Measurements from ENCODE around the gene UBE2H.

The UBE2H gene

DNA sequence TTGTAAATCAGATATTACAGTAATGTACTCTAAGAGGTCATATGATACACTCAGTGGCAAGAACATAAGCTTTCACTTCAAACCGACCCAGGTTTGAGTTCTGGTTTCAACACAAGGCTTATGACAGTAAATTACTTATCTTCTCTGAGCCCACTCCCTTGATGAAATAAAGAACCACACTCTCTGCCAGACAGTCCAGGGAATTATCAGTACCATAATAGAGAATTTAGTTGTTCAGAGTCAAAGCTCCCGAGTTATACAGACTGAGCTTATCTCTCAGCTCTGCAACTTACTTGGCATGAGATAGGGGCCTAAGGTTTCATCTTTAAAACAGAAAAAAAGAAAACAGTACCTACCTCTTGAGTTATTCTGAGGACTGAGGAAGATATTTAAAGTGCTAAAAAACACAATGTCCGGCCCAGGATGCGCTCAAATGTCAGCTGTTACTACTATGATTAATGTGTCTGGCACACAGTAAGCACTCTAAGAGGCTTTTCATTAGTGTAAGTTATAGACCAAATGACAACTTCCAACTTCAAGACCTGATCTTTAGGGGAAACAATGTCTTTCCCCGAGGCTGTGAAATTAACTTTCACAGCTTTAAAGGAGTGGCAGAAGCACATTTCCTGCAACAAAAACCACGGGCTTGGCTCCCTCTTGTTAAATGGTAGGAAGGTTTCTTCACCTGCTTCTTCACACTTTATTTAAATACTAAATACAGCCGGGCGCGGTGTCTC, 38.1 kb downstream of the UBE2H start:
- in situ Hi-C loops (cut with MboI; ENCODE audit: low pct_unique_long_range_greater_than_20kb, low sequenced_read_pairs, unreplicated experiment), result no loop called here
- DNase-seq (ENCODE audit: low spot score), result no peak
- TF ChIP-seq, protein P1, sequence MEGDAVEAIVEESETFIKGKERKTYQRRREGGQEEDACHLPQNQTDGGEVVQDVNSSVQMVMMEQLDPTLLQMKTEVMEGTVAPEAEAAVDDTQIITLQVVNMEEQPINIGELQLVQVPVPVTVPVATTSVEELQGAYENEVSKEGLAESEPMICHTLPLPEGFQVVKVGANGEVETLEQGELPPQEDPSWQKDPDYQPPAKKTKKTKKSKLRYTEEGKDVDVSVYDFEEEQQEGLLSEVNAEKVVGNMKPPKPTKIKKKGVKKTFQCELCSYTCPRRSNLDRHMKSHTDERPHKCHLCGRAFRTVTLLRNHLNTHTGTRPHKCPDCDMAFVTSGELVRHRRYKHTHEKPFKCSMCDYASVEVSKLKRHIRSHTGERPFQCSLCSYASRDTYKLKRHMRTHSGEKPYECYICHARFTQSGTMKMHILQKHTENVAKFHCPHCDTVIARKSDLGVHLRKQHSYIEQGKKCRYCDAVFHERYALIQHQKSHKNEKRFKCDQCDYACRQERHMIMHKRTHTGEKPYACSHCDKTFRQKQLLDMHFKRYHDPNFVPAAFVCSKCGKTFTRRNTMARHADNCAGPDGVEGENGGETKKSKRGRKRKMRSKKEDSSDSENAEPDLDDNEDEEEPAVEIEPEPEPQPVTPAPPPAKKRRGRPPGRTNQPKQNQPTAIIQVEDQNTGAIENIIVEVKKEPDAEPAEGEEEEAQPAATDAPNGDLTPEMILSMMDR (IDR thresholded peaks at IDR 0.05; ENCODE audit: extremely low read depth, insufficient read depth, missing control alignments), result no peak

DNA sequence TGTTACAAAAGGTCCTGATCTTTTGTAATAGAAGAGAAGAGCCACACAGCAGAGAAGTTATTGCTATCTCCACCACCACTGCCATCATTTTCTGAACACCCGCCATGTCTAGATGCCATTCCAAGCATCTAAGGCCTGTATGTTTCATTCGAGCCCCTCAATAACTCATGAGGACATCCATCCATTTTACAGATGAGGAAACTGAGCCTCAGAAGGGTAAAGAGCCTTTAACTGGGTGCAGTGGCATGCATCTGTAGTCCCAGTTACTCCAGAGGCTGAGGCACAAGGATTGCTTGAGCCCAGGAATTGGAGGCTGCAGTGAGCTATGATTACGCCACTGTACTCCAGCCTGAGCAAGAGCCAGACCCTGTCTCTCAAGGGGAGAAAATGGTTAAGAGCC, 39.3 kb downstream of the UBE2H start:
- in situ Hi-C loops (cut with MboI; ENCODE audit: low pct_unique_long_range_greater_than_20kb, low sequenced_read_pairs, unreplicated experiment), result no loop called here
- TF ChIP-seq, protein P1 (IDR thresholded peaks at IDR 0.05; ENCODE audit: extremely low read depth, insufficient read depth, missing control alignments), result no peak
- DNase-seq (ENCODE audit: low spot score), result no peak

DNA sequence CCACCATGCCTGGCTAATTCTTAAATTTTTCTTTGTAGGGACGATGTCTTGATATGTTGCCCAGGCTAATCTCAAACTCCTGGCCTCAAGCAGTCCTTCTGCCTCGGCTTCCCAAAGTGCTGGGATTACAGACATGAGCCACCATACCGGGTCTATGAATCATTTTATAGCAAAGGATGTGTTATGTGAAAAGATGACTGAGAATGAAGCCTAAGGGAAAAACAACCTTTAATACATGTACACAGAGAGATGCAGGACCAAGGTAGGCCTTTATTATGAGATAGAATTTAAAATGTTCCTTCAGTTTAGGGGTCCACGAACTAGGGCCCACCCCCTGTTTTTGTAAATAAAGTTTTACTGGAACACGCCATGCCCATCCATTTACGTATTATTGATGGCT, 41.0 kb downstream of the UBE2H start:
- in situ Hi-C loops (cut with MboI; ENCODE audit: low pct_unique_long_range_greater_than_20kb, low sequenced_read_pairs, unreplicated experiment), result no loop called here
- TF ChIP-seq, protein P1 (IDR thresholded peaks at IDR 0.05; ENCODE audit: extremely low read depth, insufficient read depth, missing control alignments), result no peak
- DNase-seq (ENCODE audit: low spot score), result no peak

DNA sequence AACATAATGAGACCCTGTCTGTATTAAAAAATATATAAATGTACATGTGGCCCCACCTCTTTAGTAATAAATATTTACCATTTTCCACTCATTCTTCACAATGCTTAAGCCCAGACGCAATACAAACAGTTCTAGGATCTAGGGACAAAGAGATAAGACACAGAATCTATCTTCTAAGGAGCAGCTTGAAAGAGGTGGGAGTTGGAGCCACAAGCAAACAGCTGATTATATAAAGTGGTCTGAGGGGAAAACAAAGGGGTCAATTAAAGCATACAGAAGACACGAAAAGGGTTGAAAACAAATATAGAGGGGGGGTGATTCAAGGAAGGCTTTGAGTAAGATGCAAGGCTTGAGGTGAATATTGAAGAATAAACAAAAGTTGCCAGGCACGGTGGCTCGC, 43.1 kb downstream of the UBE2H start:
- in situ Hi-C loops (cut with MboI; ENCODE audit: low pct_unique_long_range_greater_than_20kb, low sequenced_read_pairs, unreplicated experiment), result no loop called here
- TF ChIP-seq, protein P1 (IDR thresholded peaks at IDR 0.05; ENCODE audit: extremely low read depth, insufficient read depth, missing control alignments), result no peak
- DNase-seq (ENCODE audit: low spot score), result no peak

DNA sequence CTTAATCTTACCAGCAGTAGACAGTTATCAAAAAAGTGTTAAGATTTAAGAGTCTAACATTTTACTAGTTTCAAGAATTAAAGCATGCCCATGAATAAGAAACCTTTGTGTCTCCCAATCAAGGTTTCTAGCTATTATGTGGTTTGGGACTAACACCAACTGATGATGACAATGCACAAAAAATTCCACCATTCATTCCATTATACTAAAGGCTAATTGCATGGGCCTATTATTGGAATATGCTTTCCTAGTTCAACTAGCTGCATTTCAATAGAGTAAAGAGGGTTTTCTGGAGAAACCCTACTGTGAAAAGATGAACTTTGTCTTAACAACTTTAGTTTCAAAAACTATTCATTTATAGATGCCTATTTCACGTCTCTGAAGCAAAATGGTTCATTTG, 44.6 kb downstream of the UBE2H start:
- in situ Hi-C loops (cut with MboI; ENCODE audit: low pct_unique_long_range_greater_than_20kb, low sequenced_read_pairs, unreplicated experiment), result no loop called here
- TF ChIP-seq, protein P1 (IDR thresholded peaks at IDR 0.05; ENCODE audit: extremely low read depth, insufficient read depth, missing control alignments), result no peak

DNA sequence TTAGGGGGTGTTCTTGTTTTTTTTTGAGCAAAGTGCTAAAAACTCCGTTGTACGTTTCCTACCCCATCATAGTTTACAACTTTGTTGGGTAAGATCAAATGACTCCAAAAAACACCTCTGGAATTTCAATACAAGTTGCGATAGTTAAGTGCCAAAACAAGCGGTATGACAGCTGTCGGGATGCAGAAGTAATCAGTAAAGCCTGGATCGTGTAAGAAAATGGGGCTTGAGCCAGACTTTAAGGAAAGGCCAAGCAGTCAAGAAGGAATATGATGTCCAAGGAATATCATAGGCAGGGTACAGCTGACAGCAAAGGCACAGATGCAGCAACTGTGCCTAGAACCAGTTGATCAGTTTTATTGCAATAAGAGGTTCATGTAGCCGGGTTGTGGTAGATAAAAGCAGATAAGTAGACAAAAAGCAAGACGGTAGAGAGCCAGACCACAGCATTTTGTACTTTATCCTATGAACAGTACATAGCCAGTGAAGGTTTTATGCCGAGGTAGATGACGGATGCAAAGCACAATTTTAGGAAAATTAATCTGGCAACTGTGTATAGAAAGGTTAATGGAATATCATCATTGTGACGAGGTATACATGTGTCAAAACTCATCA, 45.5 kb downstream of the UBE2H start:
- TF ChIP-seq, protein P1 (IDR thresholded peaks at IDR 0.05; ENCODE audit: extremely low read depth, insufficient read depth, missing control alignments), result no peak
- in situ Hi-C loops (cut with MboI; ENCODE audit: low pct_unique_long_range_greater_than_20kb, low sequenced_read_pairs, unreplicated experiment), result no loop called here
- no peak for DNase-seq (ENCODE audit: low spot score)

More for the DNA sequence above, 44.6 kb downstream of the UBE2H start:
- DNase-seq (ENCODE audit: low spot score), result no peak
